GM12878 (cell line): ENCODE measurements around the gene DEK. TPM values are rescaled to one million over a fixed set of nuclear protein-coding genes. Genes with fewer than 3 reads are reported as not detected.
A peak's percentile ranks its signal among the peaks of the same experiment; 100 is the strongest.

Experiments used
- ATAC-seq: fragments of 200-7000 bp; cut with Tn5 transposase; 3 replicates; pipeline ENCODE4 v1.9.1; 2020; ENCODE audit warnings: mild to moderate bottlenecking, moderate library complexity
- BruUV-seq: library from RNA; stranded (reverse); fragments of 400-500 nt; replicated peaks from 2 replicates; lab custom pipeline; 2021; lab: Mats Ljungman, UMichigan
- CTCF ChIA-PET: fragments of 300-600 bp; sonication (Branson Sonifier 250); formaldehyde crosslinking; extraction: SDS; loops from one replicate; lab custom pipeline; 2021; ENCODE audit warnings: inconsistent platforms; lab: Yijun Ruan, JAX
- POLR2A ChIA-PET: fragments of 350-600 bp; formaldehyde crosslinking; extraction: SDS; loops from one replicate; lab custom pipeline; 2021; ENCODE audit warnings: inconsistent platforms; lab: Charles Lee
- RAD21 ChIA-PET: fragments of 300-600 bp; sonication (Branson Sonifier 250); formaldehyde crosslinking; loops from one replicate; lab custom pipeline; 2023; ENCODE audit warnings: antibody characterized with exemption; ENCODE audit not compliant: unreplicated experiment; lab: Charles Lee
- SMC1A ChIA-PET: fragments of 300-600 bp; sonication (Branson Sonifier 250); formaldehyde crosslinking; loops from one replicate; lab custom pipeline; 2023; ENCODE audit not compliant: unreplicated experiment, uncharacterized antibody; lab: Charles Lee
- DNase-seq: peaks from one replicate; pipeline ENCODE4 v3.0.0-alpha.2; 2011; ENCODE audit warnings: low read depth, low spot score
- FAIRE-seq: peaks from 3 replicates; lab custom pipeline; 2011; peaks lifted over from hg19 to GRCh38; lab: Jason Lieb, UNC
- H2AFZ ChIP-seq: 2 replicates; pipeline ENCODE4 v1.6.0; 2011; ENCODE audit warnings: low read depth, low read length, control low read depth; ENCODE audit not compliant: control insufficient read depth
- H3K27ac ChIP-seq: 2 replicates; pipeline ENCODE4 v1.5.1; 2011; ENCODE audit warnings: control low read depth; ENCODE audit not compliant: control insufficient read depth, insufficient read depth
- H3K27me3 ChIP-seq, 2 experiments: replicated peaks in 1 of 2; 2 replicates each; pipeline versions ENCODE4 v1.6.0 to v1.6.1; 2011; ENCODE audit warnings: low read length in 1 of 2; ENCODE audit not compliant: control insufficient read depth in 2 of 2, insufficient read depth in 2 of 2
- H3K36me3 ChIP-seq, 2 experiments: 2 replicates each; pipeline ENCODE4 v1.5.1; 2011; ENCODE audit warnings: low read length in 1 of 2; ENCODE audit not compliant: control insufficient read depth in 2 of 2, insufficient read depth in 2 of 2
- H3K4me1 ChIP-seq: 2 replicates; pipeline ENCODE4 v1.6.1; 2011; ENCODE audit warnings: mild to moderate bottlenecking, low read length, moderate library complexity, mixed read lengths; ENCODE audit not compliant: control insufficient read depth, insufficient read depth
- H3K4me2 ChIP-seq: 2 replicates; pipeline ENCODE4 v1.6.0; 2011; ENCODE audit warnings: control low read depth; ENCODE audit not compliant: control insufficient read depth, insufficient read depth
- H3K4me3 ChIP-seq: fragments of 200-600 bp; sonication (generic); 2 replicates; pipeline ENCODE4 v1.5.1; 2016
- H3K79me2 ChIP-seq: 2 replicates; pipeline ENCODE4 v1.6.0; 2011; ENCODE audit warnings: low read length; ENCODE audit not compliant: control insufficient read depth, insufficient read depth
- H3K9ac ChIP-seq: 2 replicates; pipeline ENCODE4 v1.8.0; 2011; ENCODE audit warnings: low read length, control low read depth, mixed read lengths; ENCODE audit not compliant: control insufficient read depth, insufficient read depth
- H3K9me3 ChIP-seq: replicated peaks from 3 replicates; pipeline ENCODE4 v1.5.1; 2011; ENCODE audit warnings: mild to moderate bottlenecking, low read length; ENCODE audit not compliant: control insufficient read depth, insufficient read depth
- H4K20me1 ChIP-seq: 2 replicates; pipeline ENCODE4 v1.6.0; 2011; ENCODE audit not compliant: control insufficient read depth, insufficient read depth
- CTCF ChIP-seq, 3 experiments: IDR thresholded peaks in 2 of 3; conservative IDR thresholded peaks in 1 of 3; 2 replicates each; pipeline ENCODE4 v1.5.1; 2011; ENCODE audit warnings: low read depth in 3 of 3, low read length in 3 of 3, mild to moderate bottlenecking in 3 of 3, control low read depth in 2 of 3, moderate library complexity in 2 of 3, inconsistent platforms in 1 of 3, mixed read lengths in 1 of 3; ENCODE audit not compliant: control insufficient read depth in 2 of 3, insufficient read depth in 1 of 3; ENCODE audit errors: extremely low read depth in 1 of 3
- MTA3 ChIP-seq: IDR thresholded peaks from 2 replicates; pipeline ENCODE4 v1.6.1; 2012; ENCODE audit warnings: low read length, inconsistent platforms, borderline replicate concordance
- MXI1 ChIP-seq: fragments of 150-350 bp; IDR thresholded peaks from 2 replicates; pipeline ENCODE4 v1.6.1; 2011; ENCODE audit warnings: low read depth, mild to moderate bottlenecking, inconsistent platforms, low read length, improper control_type of control experiment
- NFIC ChIP-seq: IDR thresholded peaks from 2 replicates; pipeline ENCODE4 v1.6.1; 2012; ENCODE audit warnings: low read depth, mild to moderate bottlenecking, inconsistent platforms, low read length, moderate library complexity
- NR2C1 ChIP-seq: fragments of 450-650 bp; IDR thresholded peaks from 2 replicates; pipeline ENCODE4 v1.6.1; 2017; ENCODE audit warnings: antibody characterized with exemption, mild to moderate bottlenecking, moderate library complexity
- POLR2AphosphoS2 ChIP-seq: IDR thresholded peaks from 2 replicates; pipeline ENCODE4 v1.6.1; 2011; ENCODE audit warnings: low read depth, mild to moderate bottlenecking, low read length, improper control_type of control experiment, moderate library complexity
- RAD21 ChIP-seq: IDR thresholded peaks from 2 replicates; pipeline ENCODE4 v1.6.1; 2011; ENCODE audit warnings: mild to moderate bottlenecking, low read depth, low read length, moderate library complexity; ENCODE audit not compliant: insufficient read depth
- RUNX3 ChIP-seq: IDR thresholded peaks from 2 replicates; pipeline ENCODE4 v1.6.1; 2012; ENCODE audit warnings: low read length, inconsistent platforms
- TCF7 ChIP-seq: IDR thresholded peaks from 2 replicates; pipeline ENCODE4 v1.6.1; 2014; ENCODE audit warnings: antibody characterized with exemption, borderline replicate concordance
- WGBS: methylation state at CpG from one replicate; pipeline ENCODE4 v1.1.6; 2016; ENCODE audit warnings: low lambda C conversion rate; ENCODE audit not compliant: insufficient replicate concordance, insufficient coverage; ENCODE audit errors: missing lambda C conversion rate; 5-methylcytosine and 5-hydroxymethylcytosine counted together
- in situ Hi-C: fragments of 300-500 bp; cut with MboI; formaldehyde crosslinking; loops from 9 replicates; pipeline ENCODE4 v1.14.3; 2018; ENCODE audit warnings: mixed read lengths
- intact Hi-C: fragments of 100-400 bp; cut with micrococcal nuclease; formaldehyde crosslinking; loops from one replicate; pipeline ENCODE4 v1.14.2; 2022; ENCODE audit not compliant: unreplicated experiment
- polyA plus RNA-seq, 11 experiments: library from polyadenylated mRNA; depleted of rRNA in 4 of 11; unstranded in 6 of 11; stranded (reverse) in 5 of 11; fragments of >200 nt; fragmentation: Nextera tagmentation in 4 of 11; fragmentation: Illumina TruSeq in 1 of 11; extraction: Ambion mirVana in 4 of 11; extraction: Trizol in 1 of 11; gene quantifications; 1 replicate in 1 of 11; 2 replicates in 10 of 11; pipeline versions ENCODE4 v1.2.1 to v1.2.3, GENCODE V29; 2011 to 2016; ENCODE audit warnings: inconsistent platforms in 2 of 11, missing spikeins in 2 of 11, low read depth in 1 of 11
- total RNA-seq, 4 experiments: library from RNA; depleted of rRNA in 3 of 4; stranded (reverse); fragments of >200 nt in 3 of 4; fragmentation: Illumina TruSeq in 1 of 4; extraction: Trizol in 1 of 4; gene quantifications; 2 replicates each; pipeline versions ENCODE4 v1.2.1 to v1.2.3, GENCODE V29; 2013 to 2021
- TF ChIP-seq, protein P1 (sequence below): fragments of 450-650 bp; IDR thresholded peaks from 2 replicates; pipeline ENCODE4 v1.6.1; 2017; ENCODE audit warnings: mild to moderate bottlenecking, low read depth, inconsistent platforms; ENCODE audit not compliant: poor library complexity, severe bottlenecking
- TF ChIP-seq, protein P2 (sequence below): fragments of 450-650 bp; formaldehyde crosslinking; IDR thresholded peaks from 2 replicates; pipeline ENCODE4 v1.4.0; 2022; ENCODE audit warnings: mild to moderate bottlenecking, moderate library complexity

The DEK gene
- total and polyA plus RNA-seq, 10 of the 15 experiments (the other 5 are each of a cell fraction or from before 2014, with no cell fraction given), result 111 to 346 (median 196) TPM

GRCh38 chr6:18306977-18307376 is 42.6 kb upstream of the DEK start (continued):
- TF ChIP-seq NR2C1, result no peak
- TF ChIP-seq, protein P1, sequence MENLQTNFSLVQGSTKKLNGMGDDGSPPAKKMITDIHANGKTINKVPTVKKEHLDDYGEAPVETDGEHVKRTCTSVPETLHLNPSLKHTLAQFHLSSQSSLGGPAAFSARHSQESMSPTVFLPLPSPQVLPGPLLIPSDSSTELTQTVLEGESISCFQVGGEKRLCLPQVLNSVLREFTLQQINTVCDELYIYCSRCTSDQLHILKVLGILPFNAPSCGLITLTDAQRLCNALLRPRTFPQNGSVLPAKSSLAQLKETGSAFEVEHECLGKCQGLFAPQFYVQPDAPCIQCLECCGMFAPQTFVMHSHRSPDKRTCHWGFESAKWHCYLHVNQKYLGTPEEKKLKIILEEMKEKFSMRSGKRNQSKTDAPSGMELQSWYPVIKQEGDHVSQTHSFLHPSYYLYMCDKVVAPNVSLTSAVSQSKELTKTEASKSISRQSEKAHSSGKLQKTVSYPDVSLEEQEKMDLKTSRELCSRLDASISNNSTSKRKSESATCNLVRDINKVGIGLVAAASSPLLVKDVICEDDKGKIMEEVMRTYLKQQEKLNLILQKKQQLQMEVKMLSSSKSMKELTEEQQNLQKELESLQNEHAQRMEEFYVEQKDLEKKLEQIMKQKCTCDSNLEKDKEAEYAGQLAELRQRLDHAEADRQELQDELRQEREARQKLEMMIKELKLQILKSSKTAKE, result no peak

DNA sequence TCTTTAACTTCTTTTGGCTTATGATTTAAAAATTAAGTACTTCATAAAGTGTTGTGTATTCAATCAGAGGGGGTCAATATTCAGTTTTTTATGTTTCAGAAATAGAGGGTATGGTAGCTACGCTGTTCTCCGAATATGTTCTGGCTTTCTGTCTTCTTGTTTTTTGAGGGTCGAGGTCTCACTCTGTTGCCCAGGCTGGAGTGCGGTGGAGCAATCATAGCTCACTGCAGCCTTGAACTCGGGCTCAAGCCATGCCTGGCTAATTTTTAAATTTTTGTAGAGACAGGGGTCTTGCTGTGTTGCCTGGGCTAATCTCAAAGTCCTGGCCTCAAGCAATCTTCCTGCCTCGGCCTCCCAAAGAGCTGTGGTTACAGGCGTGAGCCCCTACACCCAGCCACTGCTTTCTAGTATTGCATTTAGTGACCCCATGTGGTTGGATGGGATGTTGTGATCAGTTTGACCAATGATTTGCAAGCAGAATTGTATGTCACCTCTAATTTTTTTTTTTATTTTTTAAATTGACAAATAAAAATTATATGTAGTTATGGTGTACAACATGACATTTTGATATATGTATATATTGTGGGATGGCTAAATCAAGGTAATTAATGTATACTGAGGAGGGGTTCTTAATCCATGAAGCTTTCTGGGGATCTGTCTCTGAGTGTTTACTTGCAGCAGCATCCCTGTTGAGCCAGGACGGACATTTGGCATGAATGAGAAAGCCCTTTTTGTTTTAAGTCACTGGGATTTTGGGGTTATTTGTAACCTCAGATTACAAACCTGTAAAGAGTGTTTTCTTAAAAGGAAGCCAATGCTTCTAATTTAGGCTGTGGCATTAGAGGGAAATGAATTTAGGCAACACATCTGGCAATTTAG is 38.5 kb upstream of the DEK start:
- H3K79me2 ChIP-seq, result no peaks in the 10 kb centered on the region
- in situ Hi-C loops (loop anchor here (25.0 kb wide), 1 partner anchor 1140 kb away; no protein-coding TSS in a partner anchor), intact Hi-C loops (no loop called here)
- H3K36me3 ChIP-seq, result no peaks in the 10 kb centered on the region
- peak; percentile 64; the same call in 2 of the 3 replicates for ATAC-seq
- BruUV-seq, result no TSS peak
- no peaks in the 10 kb centered on the region for H3K4me1 ChIP-seq
- H3K9me3 ChIP-seq, result no peaks in the 10 kb centered on the region
- no peak for DNase-seq
- no peak overlapping the region for H3K4me3 ChIP-seq
- RAD21 ChIA-PET, result interaction anchor here (0.6 to 1.7 kb wide), 2 partner anchors 182 to 470 kb away, joined by 3 to 5 read pairs; no protein-coding TSS in a partner anchor
- CTCF ChIA-PET, result interaction anchor here (0.6 to 1.7 kb wide), 4 partner anchors 14 to 181 kb away, joined by 3 to 8 read pairs (median 3); no protein-coding TSS in a partner anchor
- no peak overlapping the region for H3K27ac ChIP-seq
- no peaks in the 10 kb centered on the region for H3K27me3 ChIP-seq
- no peak for FAIRE-seq
- no peak overlapping the region for H3K9ac ChIP-seq
- SMC1A ChIA-PET, result interaction anchor here (0.6 to 1.7 kb wide), 4 partner anchors 10 to 449 kb away, joined by 3 read pairs; no protein-coding TSS in a partner anchor
- no peaks in the 10 kb centered on the region for H4K20me1 ChIP-seq
- H2AFZ ChIP-seq, result no peak overlapping the region
- WGBS, result 52% methylated on average over 8 of the region's 8 CpGs
- POLR2A ChIA-PET, result no interaction called here
- H3K4me2 ChIP-seq, result no peak overlapping the region
- TF ChIP-seq POLR2AphosphoS2 (no peak), MXI1 (no peak), NFIC (no peak), TCF7 (no peak), CTCF (IDR thresholded peaks at IDR 0.05 in 2 of 3, conservative IDR thresholded peaks at IDR 0.05 in 1 of 3; ENCODE audit: control insufficient read depth in 2 of 3, extremely low read depth in 1 of 3, insufficient read depth in 1 of 3, low read depth in 3 of 3, low read length in 3 of 3) (peak; percentile 5 to 30 (median 7); a peak in 3 of 6 replicates), RUNX3 (no peak), MTA3 (no peak), RAD21 (peak; percentile 52)
- TF ChIP-seq, protein P2, sequence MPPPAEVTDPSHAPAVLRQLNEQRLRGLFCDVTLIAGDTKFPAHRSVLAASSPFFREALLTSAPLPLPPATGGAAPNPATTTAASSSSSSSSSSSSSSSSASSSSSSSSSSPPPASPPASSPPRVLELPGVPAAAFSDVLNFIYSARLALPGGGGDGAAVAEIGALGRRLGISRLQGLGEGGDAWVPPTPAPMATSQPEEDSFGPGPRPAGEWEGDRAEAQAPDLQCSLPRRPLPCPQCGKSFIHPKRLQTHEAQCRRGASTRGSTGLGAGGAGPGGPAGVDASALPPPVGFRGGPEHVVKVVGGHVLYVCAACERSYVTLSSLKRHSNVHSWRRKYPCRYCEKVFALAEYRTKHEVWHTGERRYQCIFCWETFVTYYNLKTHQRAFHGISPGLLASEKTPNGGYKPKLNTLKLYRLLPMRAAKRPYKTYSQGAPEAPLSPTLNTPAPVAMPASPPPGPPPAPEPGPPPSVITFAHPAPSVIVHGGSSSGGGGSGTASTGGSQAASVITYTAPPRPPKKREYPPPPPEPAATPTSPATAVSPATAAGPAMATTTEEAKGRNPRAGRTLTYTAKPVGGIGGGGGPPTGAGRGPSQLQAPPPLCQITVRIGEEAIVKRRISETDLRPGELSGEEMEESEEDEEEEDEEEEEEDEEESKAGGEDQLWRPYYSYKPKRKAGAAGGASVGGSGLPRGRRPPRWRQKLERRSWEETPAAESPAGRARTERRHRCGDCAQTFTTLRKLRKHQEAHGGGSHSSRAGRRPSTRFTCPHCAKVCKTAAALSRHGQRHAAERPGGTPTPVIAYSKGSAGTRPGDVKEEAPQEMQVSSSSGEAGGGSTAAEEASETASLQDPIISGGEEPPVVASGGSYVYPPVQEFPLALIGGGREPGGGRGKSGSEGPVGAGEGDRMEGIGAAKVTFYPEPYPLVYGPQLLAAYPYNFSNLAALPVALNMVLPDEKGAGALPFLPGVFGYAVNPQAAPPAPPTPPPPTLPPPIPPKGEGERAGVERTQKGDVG (CRISPR knock-in tag), result no peak
